Measurements from ENCODE around the gene SYT9.

SYT9 gene

DNA sequence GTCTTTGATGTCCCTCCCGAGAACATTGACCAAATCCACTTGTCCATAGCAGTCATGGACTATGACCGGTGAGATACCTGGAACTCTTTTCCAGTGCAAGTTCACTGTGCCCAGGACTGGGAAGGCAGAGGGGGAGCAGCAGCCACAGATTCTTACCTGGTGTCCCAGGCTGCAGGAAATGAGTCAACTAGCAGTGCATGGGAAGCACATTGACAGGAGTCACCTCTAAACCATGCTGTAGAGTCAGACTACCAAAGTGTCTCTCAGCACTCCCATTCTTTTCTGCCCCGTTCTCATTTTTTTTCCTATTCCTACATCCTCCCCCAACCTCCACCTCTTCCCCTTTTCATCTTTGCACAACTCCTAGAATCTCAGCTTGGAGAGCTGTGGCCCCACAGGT is 166.4 kb downstream of the SYT9 start:
- H3K36me3 ChIP-seq (ENCODE audit: insufficient read depth, low read length) = no peaks in the 10 kb centered on the region
- no peak overlapping the region for H3K4me3 ChIP-seq
- no peaks in the 10 kb centered on the region for H3K9me3 ChIP-seq (ENCODE audit: low read depth, low read length)
- no peak overlapping the region for H3K27ac ChIP-seq
- no peak overlapping the region for H3K9ac ChIP-seq (ENCODE audit: insufficient read length)
- DNase-seq (ENCODE audit: low read depth, low spot score) = no peak
- TF ChIP-seq POLR2AphosphoS5 (IDR thresholded peaks at IDR 0.05; ENCODE audit: borderline replicate concordance, low read depth, low read length) (no peak), EZH2 (IDR thresholded peaks at IDR 0.05) (no peak), FOXP2 (optimal IDR thresholded peaks at IDR 0.05; ENCODE audit: control extremely low read depth, extremely low read length, insufficient read depth) (no peak)

DNA sequence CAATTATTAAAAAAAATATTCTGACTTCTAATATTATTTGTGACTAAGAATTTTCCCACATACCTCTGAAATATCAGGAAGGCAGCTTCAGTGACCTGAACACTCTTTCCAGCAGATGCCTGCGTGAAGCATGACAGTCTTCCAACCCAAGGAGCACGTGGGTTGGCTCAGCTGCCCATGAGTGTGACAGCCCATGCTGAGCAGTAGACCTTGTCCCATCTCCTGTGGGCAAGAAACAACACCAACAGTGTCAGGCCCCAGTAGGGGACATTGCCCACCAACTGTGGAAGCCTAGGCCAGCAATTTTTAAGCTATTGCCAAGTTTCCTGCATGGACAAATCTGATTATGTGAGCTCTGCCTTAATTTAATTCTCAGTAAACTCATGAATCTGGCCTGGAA is 167.2 kb downstream of the SYT9 start:
- no peaks in the 10 kb centered on the region for H3K36me3 ChIP-seq (ENCODE audit: insufficient read depth, low read length)
- H3K4me3 ChIP-seq = no peak overlapping the region
- no peak overlapping the region for H3K9ac ChIP-seq (ENCODE audit: insufficient read length)
- no peak for TF ChIP-seq POLR2AphosphoS5 (IDR thresholded peaks at IDR 0.05; ENCODE audit: borderline replicate concordance, low read depth, low read length)
- TF ChIP-seq FOXP2 (optimal IDR thresholded peaks at IDR 0.05; ENCODE audit: control extremely low read depth, extremely low read length, insufficient read depth) = no peak
- TF ChIP-seq EZH2 (IDR thresholded peaks at IDR 0.05) = no peak
- no peak overlapping the region for H3K27ac ChIP-seq
- no peak for DNase-seq (ENCODE audit: low read depth, low spot score)
- no peaks in the 10 kb centered on the region for H3K9me3 ChIP-seq (ENCODE audit: low read depth, low read length)

DNA sequence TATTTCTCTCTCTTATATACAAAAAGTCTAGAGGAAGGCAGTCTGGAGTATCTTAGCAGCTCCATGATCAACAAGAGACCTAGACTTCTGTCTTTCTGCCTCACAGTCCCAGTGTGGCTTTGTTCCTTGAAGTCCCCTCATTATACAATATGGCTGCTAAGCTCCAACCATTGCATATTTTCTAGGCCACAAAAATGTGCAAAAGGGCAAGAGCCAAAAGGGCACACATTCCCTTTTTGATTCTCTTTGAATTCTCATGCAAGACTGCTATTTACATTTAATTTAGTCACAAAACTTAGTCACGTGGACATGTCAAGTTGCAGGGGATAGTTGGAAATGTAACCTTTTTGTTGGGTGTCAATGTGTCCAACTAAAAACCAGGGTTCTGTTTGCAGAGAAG is 169.4 kb downstream of the SYT9 start:
- TF ChIP-seq EZH2 (IDR thresholded peaks at IDR 0.05) (no peak), FOXP2 (optimal IDR thresholded peaks at IDR 0.05; ENCODE audit: control extremely low read depth, extremely low read length, insufficient read depth) (no peak), POLR2AphosphoS5 (IDR thresholded peaks at IDR 0.05; ENCODE audit: borderline replicate concordance, low read depth, low read length) (no peak)
- H3K27ac ChIP-seq = no peak overlapping the region
- H3K9ac ChIP-seq (ENCODE audit: insufficient read length) = no peak overlapping the region
- H3K36me3 ChIP-seq (ENCODE audit: insufficient read depth, low read length) = no peaks in the 10 kb centered on the region
- H3K4me3 ChIP-seq = no peak overlapping the region
- DNase-seq (ENCODE audit: low read depth, low spot score) = no peak
- no peaks in the 10 kb centered on the region for H3K9me3 ChIP-seq (ENCODE audit: low read depth, low read length)

DNA sequence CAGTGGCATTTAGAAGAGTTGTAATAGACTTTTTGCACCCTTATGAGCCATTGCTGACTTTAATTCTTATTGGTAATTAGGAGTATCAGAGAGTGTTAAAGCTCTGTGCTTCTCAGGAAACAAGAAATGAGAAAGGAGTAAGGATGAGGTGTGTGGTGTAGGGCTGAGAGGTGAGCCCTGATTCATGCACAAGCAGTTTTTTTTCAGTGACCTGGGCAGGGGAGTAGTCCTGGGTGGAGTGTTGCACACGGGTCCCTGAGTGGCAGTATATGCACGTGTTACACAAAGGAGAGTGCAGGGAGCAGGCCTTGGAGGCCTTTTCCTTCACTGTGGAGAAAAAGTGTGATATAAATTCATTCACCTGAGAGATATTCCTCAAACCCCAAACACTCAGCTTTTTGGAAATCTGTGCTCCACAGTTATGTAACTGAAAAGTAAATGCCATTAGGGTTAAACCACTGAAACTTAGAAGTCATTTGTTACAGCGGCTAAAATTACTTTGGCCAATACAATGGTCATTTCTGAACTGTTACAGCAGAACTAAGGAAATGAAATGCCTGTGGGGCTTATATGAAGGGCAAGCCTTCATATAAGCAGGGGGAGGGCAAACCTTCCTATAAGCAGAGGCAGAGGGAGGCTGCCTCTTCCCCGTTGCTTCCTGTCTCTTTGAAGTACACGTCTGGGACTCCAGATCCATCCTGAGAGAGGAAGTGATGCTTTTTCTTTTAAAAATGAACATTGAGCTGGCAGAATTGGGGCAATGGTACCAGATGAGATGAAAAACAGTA is 171.0 kb downstream of the SYT9 start:
- Histone ChIP-seq H3K9me3 (ENCODE audit: low read depth, low read length) (no peaks in the 10 kb centered on the region), H3K9ac (ENCODE audit: insufficient read length) (no peak overlapping the region), H3K4me3 (no peak overlapping the region), H3K27ac (no peak overlapping the region), H3K36me3 (ENCODE audit: insufficient read depth, low read length) (no peaks in the 10 kb centered on the region)
- no peak for TF ChIP-seq FOXP2 (optimal IDR thresholded peaks at IDR 0.05; ENCODE audit: control extremely low read depth, extremely low read length, insufficient read depth)
- no peak for TF ChIP-seq EZH2 (IDR thresholded peaks at IDR 0.05)
- TF ChIP-seq POLR2AphosphoS5 (IDR thresholded peaks at IDR 0.05; ENCODE audit: borderline replicate concordance, low read depth, low read length) = no peak
- no peak for DNase-seq (ENCODE audit: low read depth, low spot score)

DNA sequence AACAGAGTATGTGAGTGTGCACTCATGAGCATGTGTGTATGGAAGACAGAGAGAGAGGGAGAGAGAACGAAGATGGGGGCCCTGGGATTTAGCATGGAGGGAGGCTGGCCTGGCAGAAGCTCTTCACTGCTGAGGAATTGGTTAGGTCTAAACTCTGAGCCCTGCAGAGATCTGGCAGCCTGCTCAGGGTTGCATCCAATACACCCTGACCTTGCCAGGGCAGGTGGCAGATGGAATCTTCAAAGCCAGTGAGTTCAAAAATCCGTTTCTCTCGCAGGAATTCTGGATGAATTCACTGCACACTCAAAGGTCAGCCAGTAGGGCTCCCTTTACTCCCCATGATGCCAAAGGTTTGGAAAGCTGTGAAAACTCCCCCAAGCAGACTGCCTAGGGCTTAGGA is 172.2 kb downstream of the SYT9 start:
- no peak overlapping the region for H3K27ac ChIP-seq
- TF ChIP-seq POLR2AphosphoS5 (IDR thresholded peaks at IDR 0.05; ENCODE audit: borderline replicate concordance, low read depth, low read length) = no peak
- no peaks in the 10 kb centered on the region for H3K36me3 ChIP-seq (ENCODE audit: insufficient read depth, low read length)
- H3K9me3 ChIP-seq (ENCODE audit: low read depth, low read length) = no peaks in the 10 kb centered on the region
- no peak for DNase-seq (ENCODE audit: low read depth, low spot score)
- H3K4me3 ChIP-seq = no peak overlapping the region
- H3K9ac ChIP-seq (ENCODE audit: insufficient read length) = no peak overlapping the region

DNA sequence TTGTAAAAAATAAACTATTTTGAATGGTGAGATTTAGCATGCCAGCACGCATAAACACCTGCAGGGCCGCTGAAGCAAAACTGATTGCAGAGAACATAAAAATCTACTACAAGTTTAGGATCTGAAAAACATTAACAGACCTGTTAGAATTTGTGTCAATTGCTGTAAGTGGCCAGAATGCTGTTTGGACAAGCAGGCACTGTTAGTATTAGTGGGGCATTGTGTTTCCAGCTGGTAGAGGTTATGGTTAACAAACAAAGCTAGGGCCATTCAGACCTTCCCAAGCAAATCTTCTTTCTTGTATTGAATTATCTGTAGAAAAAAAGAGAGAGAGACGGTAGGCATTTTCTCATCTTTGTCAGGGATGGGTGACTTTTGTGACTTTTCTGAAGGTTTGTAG is 176.0 kb downstream of the SYT9 start:
- no peak overlapping the region for H3K9ac ChIP-seq (ENCODE audit: insufficient read length)
- H3K9me3 ChIP-seq (ENCODE audit: low read depth, low read length) = no peaks in the 10 kb centered on the region
- no peak for TF ChIP-seq EZH2 (IDR thresholded peaks at IDR 0.05)
- TF ChIP-seq POLR2AphosphoS5 (IDR thresholded peaks at IDR 0.05; ENCODE audit: borderline replicate concordance, low read depth, low read length) = no peak
- TF ChIP-seq FOXP2 (optimal IDR thresholded peaks at IDR 0.05; ENCODE audit: control extremely low read depth, extremely low read length, insufficient read depth) = no peak
- DNase-seq (ENCODE audit: low read depth, low spot score) = no peak
- no peak overlapping the region for H3K27ac ChIP-seq
- no peaks in the 10 kb centered on the region for H3K36me3 ChIP-seq (ENCODE audit: insufficient read depth, low read length)
- no peak overlapping the region for H3K4me3 ChIP-seq

DNA sequence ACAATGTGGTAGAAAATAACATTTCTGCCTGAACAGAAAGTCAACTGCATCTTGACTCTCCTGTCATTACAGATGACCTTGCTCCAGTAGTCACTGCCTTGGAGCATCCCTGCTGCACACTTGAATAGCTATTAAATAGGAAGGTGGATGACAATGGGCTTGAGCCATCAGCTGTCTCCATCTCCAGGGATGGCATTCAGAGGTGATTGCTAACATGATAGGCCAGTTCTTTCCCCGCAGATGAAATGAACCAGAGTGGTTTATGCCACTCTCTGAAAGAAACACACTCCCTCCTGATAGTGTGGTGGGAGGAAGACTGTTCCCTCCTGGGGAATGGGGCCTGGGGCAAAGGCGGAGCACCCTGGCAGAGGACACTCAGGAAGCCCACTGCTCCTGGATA is 176.5 kb downstream of the SYT9 start:
- H3K9me3 ChIP-seq (ENCODE audit: low read depth, low read length) = no peaks in the 10 kb centered on the region
- H3K4me3 ChIP-seq = no peak overlapping the region
- no peak for DNase-seq (ENCODE audit: low read depth, low spot score)
- no peaks in the 10 kb centered on the region for H3K36me3 ChIP-seq (ENCODE audit: insufficient read depth, low read length)
- no peak overlapping the region for H3K9ac ChIP-seq (ENCODE audit: insufficient read length)
- no peak for TF ChIP-seq EZH2 (IDR thresholded peaks at IDR 0.05)
- no peak overlapping the region for H3K27ac ChIP-seq

DNA sequence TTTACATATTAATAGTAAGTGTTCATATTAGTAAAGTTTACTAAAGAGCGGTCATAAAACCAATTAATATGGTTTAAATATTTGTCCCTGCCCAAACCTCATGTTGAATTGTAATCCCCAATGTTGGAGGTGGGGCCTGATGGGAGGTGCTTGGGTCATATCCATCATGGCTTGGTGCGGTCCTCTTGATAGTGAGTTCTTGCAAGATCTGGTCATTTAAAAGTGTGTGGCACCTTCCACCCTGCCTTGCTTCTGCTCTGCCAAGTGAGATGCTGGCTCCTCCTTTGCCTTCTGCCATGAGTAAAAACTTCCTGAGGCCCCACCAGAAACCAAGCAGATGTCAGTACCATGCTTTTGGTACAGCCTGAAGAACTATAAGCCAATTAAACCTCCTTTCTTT is 178.8 kb downstream of the SYT9 start:
- no peak for DNase-seq (ENCODE audit: low read depth, low spot score)
- Histone ChIP-seq H3K4me3 (no peak overlapping the region), H3K27ac (no peak overlapping the region), H3K9me3 (ENCODE audit: low read depth, low read length) (no peaks in the 10 kb centered on the region), H3K36me3 (ENCODE audit: insufficient read depth, low read length) (no peaks in the 10 kb centered on the region), H3K9ac (ENCODE audit: insufficient read length) (no peak overlapping the region)
- TF ChIP-seq POLR2AphosphoS5 (IDR thresholded peaks at IDR 0.05; ENCODE audit: borderline replicate concordance, low read depth, low read length) = no peak
- TF ChIP-seq EZH2 (IDR thresholded peaks at IDR 0.05) = no peak
- no peak for TF ChIP-seq FOXP2 (optimal IDR thresholded peaks at IDR 0.05; ENCODE audit: control extremely low read depth, extremely low read length, insufficient read depth)

DNA sequence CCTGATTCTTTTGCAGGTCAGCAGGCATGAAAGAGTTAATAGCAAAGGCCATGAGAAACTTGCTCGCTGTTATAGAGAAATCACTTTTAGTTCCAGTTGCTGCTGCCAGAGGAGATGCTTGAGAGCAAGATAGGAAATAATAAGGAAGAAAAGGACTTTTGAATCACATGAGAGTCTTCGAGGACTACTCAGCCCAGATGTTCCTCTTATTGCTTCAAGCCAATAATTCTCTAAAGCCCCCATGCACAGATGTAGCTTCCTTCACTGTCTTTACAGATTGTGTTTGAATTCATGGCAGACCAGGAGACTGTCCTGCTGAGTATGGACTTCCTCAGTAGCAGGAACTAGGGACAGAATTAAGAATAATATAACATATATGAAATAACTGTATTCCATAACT is 183.5 kb downstream of the SYT9 start:
- Histone ChIP-seq H3K9me3 (ENCODE audit: low read depth, low read length) (no peaks in the 10 kb centered on the region), H3K36me3 (ENCODE audit: insufficient read depth, low read length) (no peaks in the 10 kb centered on the region), H3K4me3 (no peak overlapping the region), H3K9ac (ENCODE audit: insufficient read length) (no peak overlapping the region), H3K27ac (no peak overlapping the region)
- TF ChIP-seq POLR2AphosphoS5 (IDR thresholded peaks at IDR 0.05; ENCODE audit: borderline replicate concordance, low read depth, low read length) = no peak
- TF ChIP-seq EZH2 (IDR thresholded peaks at IDR 0.05) = no peak
- no peak for DNase-seq (ENCODE audit: low read depth, low spot score)
